Glutamatergic neuron (in vitro differentiated cells): Measurements from ENCODE around the gene PTPRG. TPM values are rescaled to one million over a fixed set of nuclear protein-coding genes. Genes with fewer than 3 reads are reported as not detected.

ENCODE experiments used
- DNase-seq: peaks from one replicate; pipeline ENCODE4 v3.0.0; 2022
- H3K27ac Mint-ChIP-seq: one replicate; pipeline ENCODE4 v1.8.0; 2020; ENCODE audit warnings: mild to moderate bottlenecking, mixed read lengths, inconsistent platforms; ENCODE audit not compliant: unreplicated experiment
- H3K27me3 Mint-ChIP-seq: one replicate; pipeline ENCODE4 v1.8.0; 2020; ENCODE audit warnings: mild to moderate bottlenecking, moderate library complexity, mixed read lengths, inconsistent platforms; ENCODE audit not compliant: unreplicated experiment
- H3K36me3 Mint-ChIP-seq: one replicate; pipeline ENCODE4 v1.8.0; 2020; ENCODE audit warnings: mild to moderate bottlenecking, mixed read lengths, inconsistent platforms; ENCODE audit not compliant: unreplicated experiment
- H3K4me1 Mint-ChIP-seq: one replicate; pipeline ENCODE4 v1.8.0; 2020; ENCODE audit warnings: mild to moderate bottlenecking, low read depth, mixed read lengths, inconsistent platforms; ENCODE audit not compliant: unreplicated experiment
- H3K4me3 Mint-ChIP-seq: one replicate; pipeline ENCODE4 v1.8.0; 2020; ENCODE audit warnings: mild to moderate bottlenecking, mixed read lengths, inconsistent platforms; ENCODE audit not compliant: unreplicated experiment
- H3K9me3 Mint-ChIP-seq: one replicate; pipeline ENCODE4 v1.8.0; 2020; ENCODE audit warnings: mild to moderate bottlenecking, moderate library complexity, mixed read lengths, inconsistent platforms; ENCODE audit not compliant: unreplicated experiment
- CTCF ChIP-seq: fragments of 200-600 bp; sonication (generic); IDR thresholded peaks from one replicate; pipeline ENCODE4 v1.5.0; 2021; ENCODE audit not compliant: partially characterized antibody, unreplicated experiment
- total RNA-seq: library from RNA; stranded (reverse); fragmentation: NEBNext Ultra II Directional; extraction: Animal tissue kit (Norgen Biotek cat#: 25700); gene quantifications from one replicate; pipeline ENCODE4 v1.2.1, GENCODE V29; 2021; ENCODE audit not compliant: unreplicated experiment

Gene PTPRG
- total RNA-seq, 1 donor from 2014 or later, result 52.1 TPM

- Mint-ChIP-seq H3K27ac (no peak overlapping the region), H3K27me3 (no peaks in the 10 kb centered on the region), H3K9me3 (peaks cover 4% of the 10 kb centered on the region), H3K36me3 (no peaks in the 10 kb centered on the region), H3K4me1 (peaks cover 6% of the 10 kb centered on the region), H3K4me3 (no peak overlapping the region)
- no peak for DNase-seq
- no peak for TF ChIP-seq CTCF
Measured at GRCh38 chr3:62065985-62066693, 504.8 kb downstream of the PTPRG start.

- no peak overlapping the region for H3K27ac Mint-ChIP-seq
- no peaks in the 10 kb centered on the region for H3K36me3 Mint-ChIP-seq
- H3K4me3 Mint-ChIP-seq, result no peak overlapping the region
- H3K9me3 Mint-ChIP-seq, result peaks cover 4% of the 10 kb centered on the region
- TF ChIP-seq CTCF, result no peak
- DNase-seq, result no peak
- no peaks in the 10 kb centered on the region for H3K27me3 Mint-ChIP-seq
- peaks cover 6% of the 10 kb centered on the region for H3K4me1 Mint-ChIP-seq
Measured at GRCh38 chr3:62068337-62068736, 507.0 kb downstream of the PTPRG start.

GRCh38 chr3:62070891-62071290 lies 509.5 kb downstream of the PTPRG start:
- Mint-ChIP-seq H3K27me3 (no peaks in the 10 kb centered on the region), H3K36me3 (no peaks in the 10 kb centered on the region), H3K27ac (no peak overlapping the region), H3K4me3 (no peak overlapping the region), H3K4me1 (peaks cover 6% of the 10 kb centered on the region), H3K9me3 (peaks cover 4% of the 10 kb centered on the region)
- TF ChIP-seq CTCF, result no peak
- DNase-seq, result no peak

GRCh38 chr3:62073038-62073437 lies 511.7 kb downstream of the PTPRG start:
- DNase-seq, result no peak
- H3K4me3 Mint-ChIP-seq, result no peak overlapping the region
- H3K9me3 Mint-ChIP-seq, result peaks cover under 1% of the 10 kb centered on the region
- no peak overlapping the region for H3K27ac Mint-ChIP-seq
- no peaks in the 10 kb centered on the region for H3K27me3 Mint-ChIP-seq
- H3K4me1 Mint-ChIP-seq, result peaks cover 6% of the 10 kb centered on the region
- H3K36me3 Mint-ChIP-seq, result no peaks in the 10 kb centered on the region
- TF ChIP-seq CTCF, result no peak

- H3K4me1 Mint-ChIP-seq, result peaks cover 6% of the 10 kb centered on the region
- TF ChIP-seq CTCF, result no peak
- H3K4me3 Mint-ChIP-seq, result no peak overlapping the region
- H3K27me3 Mint-ChIP-seq, result peaks cover 2% of the 10 kb centered on the region
- no peaks in the 10 kb centered on the region for H3K36me3 Mint-ChIP-seq
- H3K27ac Mint-ChIP-seq, result no peak overlapping the region
- no peak for DNase-seq
- H3K9me3 Mint-ChIP-seq, result no peaks in the 10 kb centered on the region
Measured at GRCh38 chr3:62084558-62084957, 523.2 kb downstream of the PTPRG start.
